ENCODE results near the gene GRIK4. TPM values are rescaled to one million over a fixed set of nuclear protein-coding genes. Genes with fewer than 3 reads are reported as not detected.

The GRIK4 gene
- total RNA-seq, 3 donors from 2014 or later (not counting 1 experiment from before 2014, with no cell fraction given) = 2.2 to 32.3 (median 21.9) TPM

- no peaks in the 10 kb centered on the region for H3K9me3 ChIP-seq (ENCODE audit: control insufficient read depth, insufficient read depth, low read length)
- peak in 1 of 3 donors; percentile 40 for ATAC-seq
- H3K27me3 ChIP-seq (ENCODE audit: control insufficient read depth, insufficient read depth, low read length) = no peaks in the 10 kb centered on the region
- H3K27ac ChIP-seq (ENCODE audit: low read length) = no peak overlapping the region
- no peak overlapping the region for H3K4me3 ChIP-seq (ENCODE audit: low read length)
- DNase-seq = no peak
- WGBS (ENCODE audit: insufficient coverage) = 92% methylated on average over 20 of the region's 20 CpGs
- no peaks in the 10 kb centered on the region for H3K36me3 ChIP-seq (ENCODE audit: control insufficient read depth, insufficient read depth, low read length)
- H3K36me3 Mint-ChIP-seq = no peaks in the 10 kb centered on the region
- H3K4me1 ChIP-seq (ENCODE audit: control insufficient read depth, insufficient read depth, low read length) = no peaks in the 10 kb centered on the region
- peak overlapping the region in 1 of 2 donors; percentile 45 for H3K27ac Mint-ChIP-seq
- no peak overlapping the region for H3K4me3 Mint-ChIP-seq
- H3K9me3 Mint-ChIP-seq = no peaks in the 10 kb centered on the region
- H3K4me1 Mint-ChIP-seq = peaks cover 24 to 68% of the 10 kb centered on the region in 2 donors
- H3K27me3 Mint-ChIP-seq (ENCODE audit: low read depth in 2 of 2) = peaks cover 6 to 23% of the 10 kb centered on the region in 2 donors
- intact Hi-C loops (cut with micrococcal nuclease) = no loop called here
- TF ChIP-seq, protein P1, sequence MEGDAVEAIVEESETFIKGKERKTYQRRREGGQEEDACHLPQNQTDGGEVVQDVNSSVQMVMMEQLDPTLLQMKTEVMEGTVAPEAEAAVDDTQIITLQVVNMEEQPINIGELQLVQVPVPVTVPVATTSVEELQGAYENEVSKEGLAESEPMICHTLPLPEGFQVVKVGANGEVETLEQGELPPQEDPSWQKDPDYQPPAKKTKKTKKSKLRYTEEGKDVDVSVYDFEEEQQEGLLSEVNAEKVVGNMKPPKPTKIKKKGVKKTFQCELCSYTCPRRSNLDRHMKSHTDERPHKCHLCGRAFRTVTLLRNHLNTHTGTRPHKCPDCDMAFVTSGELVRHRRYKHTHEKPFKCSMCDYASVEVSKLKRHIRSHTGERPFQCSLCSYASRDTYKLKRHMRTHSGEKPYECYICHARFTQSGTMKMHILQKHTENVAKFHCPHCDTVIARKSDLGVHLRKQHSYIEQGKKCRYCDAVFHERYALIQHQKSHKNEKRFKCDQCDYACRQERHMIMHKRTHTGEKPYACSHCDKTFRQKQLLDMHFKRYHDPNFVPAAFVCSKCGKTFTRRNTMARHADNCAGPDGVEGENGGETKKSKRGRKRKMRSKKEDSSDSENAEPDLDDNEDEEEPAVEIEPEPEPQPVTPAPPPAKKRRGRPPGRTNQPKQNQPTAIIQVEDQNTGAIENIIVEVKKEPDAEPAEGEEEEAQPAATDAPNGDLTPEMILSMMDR (IDR thresholded peaks at IDR 0.05) = no peak
Measured at GRCh38 chr11:120884154-120885020, 372.8 kb downstream of the GRIK4 start.

- Histone ChIP-seq H3K4me1 (ENCODE audit: control insufficient read depth, insufficient read depth, low read length) (no peaks in the 10 kb centered on the region), H3K9me3 (ENCODE audit: control insufficient read depth, insufficient read depth, low read length) (no peaks in the 10 kb centered on the region), H3K27ac (ENCODE audit: low read length) (no peak overlapping the region), H3K4me3 (ENCODE audit: low read length) (no peak overlapping the region), H3K27me3 (ENCODE audit: control insufficient read depth, insufficient read depth, low read length) (no peaks in the 10 kb centered on the region), H3K36me3 (ENCODE audit: control insufficient read depth, insufficient read depth, low read length) (no peaks in the 10 kb centered on the region)
- ATAC-seq = no peak
- Mint-ChIP-seq H3K4me1 (peaks cover 18 to 46% of the 10 kb centered on the region in 2 donors), H3K27ac (no peak overlapping the region), H3K4me3 (no peak overlapping the region), H3K36me3 (no peaks in the 10 kb centered on the region), H3K9me3 (no peaks in the 10 kb centered on the region), H3K27me3 (ENCODE audit: low read depth in 2 of 2) (peaks cover 0 to 4% of the 10 kb centered on the region in 2 donors)
- TF ChIP-seq, protein P1 (IDR thresholded peaks at IDR 0.05) = no peak
- intact Hi-C loops (cut with micrococcal nuclease) = no loop called here
- 90% methylated on average over 7 of the region's 7 CpGs for WGBS (ENCODE audit: insufficient coverage)
- DNase-seq = no peak
Measured at GRCh38 chr11:120890609-120891320, 379.2 kb downstream of the GRIK4 start.

GRCh38 chr11:120893440-120894201, 382.1 kb downstream of the GRIK4 start:
- H3K36me3 Mint-ChIP-seq = no peaks in the 10 kb centered on the region
- H3K27ac ChIP-seq (ENCODE audit: low read length) = no peak overlapping the region
- DNase-seq = no peak
- no peaks in the 10 kb centered on the region for H3K9me3 Mint-ChIP-seq
- TF ChIP-seq, protein P1 (IDR thresholded peaks at IDR 0.05) = no peak
- no peak overlapping the region for H3K27ac Mint-ChIP-seq
- H3K4me3 ChIP-seq (ENCODE audit: low read length) = no peak overlapping the region
- no peaks in the 10 kb centered on the region for H3K4me1 ChIP-seq (ENCODE audit: control insufficient read depth, insufficient read depth, low read length)
- H3K27me3 ChIP-seq (ENCODE audit: control insufficient read depth, insufficient read depth, low read length) = no peaks in the 10 kb centered on the region
- 77% methylated on average over 8 of the region's 9 CpGs for WGBS (ENCODE audit: insufficient coverage)
- H3K4me3 Mint-ChIP-seq = no peak overlapping the region
- H3K27me3 Mint-ChIP-seq (ENCODE audit: low read depth in 2 of 2) = no peaks in the 10 kb centered on the region
- H3K36me3 ChIP-seq (ENCODE audit: control insufficient read depth, insufficient read depth, low read length) = no peaks in the 10 kb centered on the region
- intact Hi-C loops (cut with micrococcal nuclease) = no loop called here
- ATAC-seq = no peak
- peaks cover 11 to 36% of the 10 kb centered on the region in 2 donors for H3K4me1 Mint-ChIP-seq
- H3K9me3 ChIP-seq (ENCODE audit: control insufficient read depth, insufficient read depth, low read length) = no peaks in the 10 kb centered on the region

All from natural killer cell (primary cell).